Endothelial cell of umbilical vein (primary cell): ENCODE data around the gene RHEX.

Source experiments
- EZH2 ChIP-seq: IDR thresholded peaks from 2 replicates; pipeline ENCODE4 v1.6.1; 2012; ENCODE audit warnings: borderline replicate concordance, low read depth, mild to moderate bottlenecking, moderate library complexity, low read length, inconsistent platforms; ENCODE audit not compliant: severe bottlenecking
- POLR2A ChIP-seq: IDR thresholded peaks from 2 replicates; pipeline ENCODE4 v1.6.1; 2012; ENCODE audit warnings: low read depth, mild to moderate bottlenecking, control low read depth, low read length
- POLR2AphosphoS5 ChIP-seq: IDR thresholded peaks from 2 replicates; pipeline ENCODE4 v1.6.1; 2012; ENCODE audit warnings: low read depth, mild to moderate bottlenecking, control low read depth, low read length, moderate library complexity; ENCODE audit not compliant: insufficient read depth
- TF ChIP-seq, protein P1 (sequence below), 2 donors: IDR thresholded peaks; 1 replicate in 1 of 2; 2 replicates in 1 of 2; pipeline ENCODE4 v1.5.1; 2011; ENCODE audit warnings: low read length in 2 of 2, mild to moderate bottlenecking in 2 of 2, moderate library complexity in 2 of 2, control low read depth in 1 of 2, inconsistent platforms in 1 of 2, low read depth in 1 of 2; ENCODE audit not compliant: insufficient read depth in 1 of 2; ENCODE audit errors: extremely low read depth in 1 of 2

DNA sequence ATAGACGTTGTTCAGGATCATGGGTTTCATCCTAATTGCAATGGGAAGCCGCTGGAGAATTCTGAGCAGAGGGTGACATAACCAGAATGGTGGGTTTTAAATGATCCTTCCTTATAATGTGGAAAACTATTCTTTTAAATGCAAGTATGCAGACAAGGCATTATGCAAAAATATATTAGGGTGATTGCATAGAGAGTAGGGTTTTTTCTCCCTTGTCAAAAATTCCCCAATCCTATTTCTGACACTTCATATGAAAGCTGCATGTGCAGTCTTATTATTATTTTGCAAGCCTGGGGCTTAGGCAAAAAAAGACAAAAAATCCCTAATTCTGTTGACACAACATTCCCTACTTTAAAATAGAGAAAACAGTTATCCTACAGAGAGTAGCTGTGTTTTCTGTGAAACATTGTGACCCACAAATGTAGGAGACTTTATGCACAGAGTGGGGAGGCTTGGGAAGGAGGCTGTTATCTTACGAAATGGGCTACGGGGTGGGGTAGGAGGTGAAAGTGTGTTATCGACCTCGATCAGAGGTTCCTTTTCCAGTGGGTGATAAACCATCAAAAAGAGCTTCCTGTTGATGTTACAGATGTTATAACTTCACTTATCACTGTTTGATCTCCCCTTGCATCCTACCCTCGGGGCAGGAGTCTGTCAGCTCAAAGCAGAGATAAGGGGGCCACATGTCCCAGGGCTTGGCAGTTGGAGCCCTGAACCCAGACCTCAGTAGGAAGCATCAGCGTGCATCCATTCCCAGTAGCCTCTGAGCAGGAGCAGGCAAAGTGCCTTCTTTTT, 27.2 kb downstream of the RHEX start:
- TF ChIP-seq POLR2AphosphoS5 = no peak
- no peak for TF ChIP-seq EZH2
- TF ChIP-seq, protein P1, sequence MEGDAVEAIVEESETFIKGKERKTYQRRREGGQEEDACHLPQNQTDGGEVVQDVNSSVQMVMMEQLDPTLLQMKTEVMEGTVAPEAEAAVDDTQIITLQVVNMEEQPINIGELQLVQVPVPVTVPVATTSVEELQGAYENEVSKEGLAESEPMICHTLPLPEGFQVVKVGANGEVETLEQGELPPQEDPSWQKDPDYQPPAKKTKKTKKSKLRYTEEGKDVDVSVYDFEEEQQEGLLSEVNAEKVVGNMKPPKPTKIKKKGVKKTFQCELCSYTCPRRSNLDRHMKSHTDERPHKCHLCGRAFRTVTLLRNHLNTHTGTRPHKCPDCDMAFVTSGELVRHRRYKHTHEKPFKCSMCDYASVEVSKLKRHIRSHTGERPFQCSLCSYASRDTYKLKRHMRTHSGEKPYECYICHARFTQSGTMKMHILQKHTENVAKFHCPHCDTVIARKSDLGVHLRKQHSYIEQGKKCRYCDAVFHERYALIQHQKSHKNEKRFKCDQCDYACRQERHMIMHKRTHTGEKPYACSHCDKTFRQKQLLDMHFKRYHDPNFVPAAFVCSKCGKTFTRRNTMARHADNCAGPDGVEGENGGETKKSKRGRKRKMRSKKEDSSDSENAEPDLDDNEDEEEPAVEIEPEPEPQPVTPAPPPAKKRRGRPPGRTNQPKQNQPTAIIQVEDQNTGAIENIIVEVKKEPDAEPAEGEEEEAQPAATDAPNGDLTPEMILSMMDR (IDR thresholded peaks at IDR 0.05; ENCODE audit: extremely low read depth in 1 of 2, insufficient read depth in 1 of 2, low read depth in 1 of 2, low read length in 2 of 2) = no peak
- no peak for TF ChIP-seq POLR2A
